ENCODE measurements around the gene KLHL40.

The KLHL40 gene

DNA sequence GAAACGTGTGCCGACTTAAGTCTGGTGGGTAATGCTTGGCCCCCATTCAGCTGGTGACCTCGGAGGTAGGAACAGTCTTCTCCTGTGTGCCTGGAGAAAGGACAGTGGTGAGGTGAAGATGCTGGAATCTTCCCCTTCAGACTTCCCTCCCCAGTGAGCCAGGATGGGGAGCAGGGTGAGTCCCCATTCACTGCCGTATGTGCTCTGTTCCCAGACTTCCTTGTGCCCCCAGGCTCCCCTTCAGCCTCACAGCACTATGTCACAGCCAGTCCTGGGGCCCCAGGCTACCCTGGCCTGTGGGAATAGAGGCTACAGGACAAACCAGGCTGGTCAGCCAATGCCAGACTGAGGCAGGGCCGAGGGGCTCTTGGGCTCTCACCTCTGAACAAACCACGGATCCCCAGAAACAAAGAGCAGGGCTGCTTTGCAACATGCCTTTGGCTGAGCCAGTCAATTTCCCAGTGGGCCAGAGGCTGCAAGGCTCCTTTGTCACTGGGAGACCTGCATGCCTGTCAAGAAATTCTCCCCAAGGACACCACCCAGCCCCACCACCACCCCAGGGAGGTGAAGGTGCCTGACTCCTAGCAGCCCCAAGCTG, 49.0 kb downstream of the KLHL40 start:
- no peak for DNase-seq (ENCODE audit: extremely low read depth, low read depth)
- TF ChIP-seq, protein P1, sequence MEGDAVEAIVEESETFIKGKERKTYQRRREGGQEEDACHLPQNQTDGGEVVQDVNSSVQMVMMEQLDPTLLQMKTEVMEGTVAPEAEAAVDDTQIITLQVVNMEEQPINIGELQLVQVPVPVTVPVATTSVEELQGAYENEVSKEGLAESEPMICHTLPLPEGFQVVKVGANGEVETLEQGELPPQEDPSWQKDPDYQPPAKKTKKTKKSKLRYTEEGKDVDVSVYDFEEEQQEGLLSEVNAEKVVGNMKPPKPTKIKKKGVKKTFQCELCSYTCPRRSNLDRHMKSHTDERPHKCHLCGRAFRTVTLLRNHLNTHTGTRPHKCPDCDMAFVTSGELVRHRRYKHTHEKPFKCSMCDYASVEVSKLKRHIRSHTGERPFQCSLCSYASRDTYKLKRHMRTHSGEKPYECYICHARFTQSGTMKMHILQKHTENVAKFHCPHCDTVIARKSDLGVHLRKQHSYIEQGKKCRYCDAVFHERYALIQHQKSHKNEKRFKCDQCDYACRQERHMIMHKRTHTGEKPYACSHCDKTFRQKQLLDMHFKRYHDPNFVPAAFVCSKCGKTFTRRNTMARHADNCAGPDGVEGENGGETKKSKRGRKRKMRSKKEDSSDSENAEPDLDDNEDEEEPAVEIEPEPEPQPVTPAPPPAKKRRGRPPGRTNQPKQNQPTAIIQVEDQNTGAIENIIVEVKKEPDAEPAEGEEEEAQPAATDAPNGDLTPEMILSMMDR (IDR thresholded peaks at IDR 0.05; ENCODE audit: low read depth, low read length) = no peak

DNA sequence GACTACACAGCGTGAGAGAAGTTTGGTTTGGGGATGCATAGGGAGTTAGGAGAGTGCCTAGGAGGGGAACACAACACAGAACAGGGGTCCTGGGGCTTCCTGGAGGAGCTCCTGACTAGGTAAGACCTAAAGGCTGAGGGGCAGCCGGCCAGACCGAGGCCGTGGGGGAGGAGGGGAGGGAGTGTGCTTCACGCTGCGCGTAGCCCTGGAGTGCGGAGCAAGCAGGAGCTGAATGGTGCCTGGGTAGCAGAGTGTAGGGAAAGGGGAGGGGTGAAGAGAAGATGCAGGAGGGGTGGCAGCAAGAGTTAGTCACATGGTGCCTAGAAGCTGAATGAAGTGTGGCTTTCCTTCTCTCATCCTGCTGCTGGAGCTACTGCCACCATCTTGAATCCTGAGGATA, 49.7 kb downstream of the KLHL40 start:
- DNase-seq (ENCODE audit: extremely low read depth, low read depth) = no peak
- TF ChIP-seq, protein P1 (IDR thresholded peaks at IDR 0.05; ENCODE audit: low read depth, low read length) = no peak

DNA sequence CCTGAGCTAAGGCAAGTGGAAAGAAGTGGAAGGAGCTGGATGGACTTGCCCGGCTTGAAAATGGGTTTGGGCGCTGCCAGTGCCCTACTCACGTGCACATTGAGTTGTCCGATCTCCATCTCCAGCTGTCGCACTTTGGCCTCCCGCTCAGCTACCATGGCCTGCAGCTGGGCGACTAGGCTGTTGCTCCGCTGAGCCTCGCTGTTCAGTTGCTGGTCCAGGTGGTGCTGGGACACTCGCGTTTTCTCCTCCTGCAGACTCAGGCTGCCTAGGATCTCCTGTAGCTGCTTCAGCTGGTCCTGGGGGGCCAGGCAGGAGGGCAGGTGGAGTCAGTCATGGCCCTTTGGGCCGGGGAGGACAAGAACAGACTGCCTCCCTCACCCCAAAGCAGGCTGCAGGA, 50.3 kb downstream of the KLHL40 start:
- TF ChIP-seq, protein P1 (IDR thresholded peaks at IDR 0.05; ENCODE audit: low read depth, low read length) = no peak
- no peak for DNase-seq (ENCODE audit: extremely low read depth, low read depth)

DNA sequence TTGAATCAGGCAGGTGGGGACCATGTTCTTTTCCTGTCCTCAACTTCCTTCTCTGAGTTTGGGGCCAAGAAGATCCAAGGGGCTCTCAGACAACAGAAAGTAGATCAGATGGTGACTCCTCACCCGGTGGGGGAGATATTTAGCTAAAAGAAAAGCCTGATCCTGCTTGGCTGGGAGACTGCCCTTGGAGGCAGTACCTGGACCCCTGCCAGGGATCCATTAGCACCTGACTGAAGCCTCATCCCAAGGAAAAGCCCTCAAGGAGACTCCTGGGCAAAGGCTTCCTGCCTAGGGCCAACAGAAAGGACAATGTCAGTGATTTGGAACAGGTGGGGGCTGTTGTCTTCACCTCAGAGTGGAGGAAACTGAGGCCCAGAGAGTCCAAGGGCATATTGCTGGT, 50.7 kb downstream of the KLHL40 start:
- DNase-seq (ENCODE audit: extremely low read depth, low read depth) = no peak
- TF ChIP-seq, protein P1 (IDR thresholded peaks at IDR 0.05; ENCODE audit: low read depth, low read length) = no peak

DNA sequence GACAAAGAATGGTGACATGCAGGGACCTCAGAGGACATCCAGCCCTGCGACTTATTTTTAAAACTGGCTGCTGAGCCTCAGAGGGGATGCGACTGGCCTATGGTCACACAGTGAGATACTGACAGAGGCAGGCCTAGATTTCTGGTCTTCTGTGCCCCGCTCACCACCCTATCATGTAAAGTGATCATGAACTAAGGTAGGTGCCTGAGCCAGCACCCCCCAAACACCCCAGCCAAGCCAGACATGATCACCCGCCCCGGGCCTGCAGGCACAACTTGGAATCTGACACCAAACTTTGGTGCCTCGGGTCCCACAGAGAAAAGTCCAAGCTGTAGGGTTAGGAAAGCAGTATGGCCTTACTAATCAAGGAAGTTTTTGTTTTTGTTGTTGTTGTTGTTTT, 51.2 kb downstream of the KLHL40 start:
- DNase-seq (ENCODE audit: extremely low read depth, low read depth) = no peak
- TF ChIP-seq, protein P1 (IDR thresholded peaks at IDR 0.05; ENCODE audit: low read depth, low read length) = no peak

DNA sequence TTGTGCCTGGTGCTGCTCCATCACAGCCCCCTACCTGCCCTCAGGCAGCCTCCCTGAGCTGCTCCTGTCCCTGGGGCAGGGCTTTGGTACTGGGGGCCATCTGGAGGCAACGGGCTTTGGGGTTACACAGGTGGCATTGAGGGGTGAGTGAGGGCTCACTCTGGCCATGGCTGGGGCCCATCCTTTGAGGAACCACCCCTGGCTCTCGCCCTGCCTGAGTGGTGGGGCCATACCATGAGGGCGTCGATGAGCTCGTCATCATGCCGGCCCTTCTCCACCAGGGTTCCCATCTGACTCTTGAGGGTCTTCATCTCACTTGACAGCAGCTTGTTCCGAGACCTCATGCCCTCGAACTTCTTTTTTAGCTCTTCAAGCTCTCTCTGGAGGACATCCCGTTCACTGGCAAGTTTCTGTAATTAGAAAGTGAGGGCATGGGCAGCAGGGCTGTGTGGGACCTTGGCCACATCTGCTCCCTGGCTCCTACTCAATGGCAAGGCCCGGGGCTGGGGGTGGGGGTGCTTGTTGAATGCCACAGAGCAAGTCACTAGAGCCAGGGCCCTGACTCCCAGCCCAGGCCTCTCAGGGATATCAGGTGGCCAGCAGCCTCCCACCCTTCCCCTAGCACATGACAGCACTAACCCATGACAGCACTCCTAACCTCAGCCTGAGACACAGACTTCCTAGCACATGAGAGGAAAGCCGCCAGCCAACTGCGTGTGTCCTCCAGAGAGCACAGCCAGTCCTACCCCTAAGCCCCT, 54.2 kb downstream of the KLHL40 start:
- no peak for DNase-seq (ENCODE audit: extremely low read depth, low read depth)
- TF ChIP-seq, protein P1 (IDR thresholded peaks at IDR 0.05; ENCODE audit: low read depth, low read length) = no peak

DNA sequence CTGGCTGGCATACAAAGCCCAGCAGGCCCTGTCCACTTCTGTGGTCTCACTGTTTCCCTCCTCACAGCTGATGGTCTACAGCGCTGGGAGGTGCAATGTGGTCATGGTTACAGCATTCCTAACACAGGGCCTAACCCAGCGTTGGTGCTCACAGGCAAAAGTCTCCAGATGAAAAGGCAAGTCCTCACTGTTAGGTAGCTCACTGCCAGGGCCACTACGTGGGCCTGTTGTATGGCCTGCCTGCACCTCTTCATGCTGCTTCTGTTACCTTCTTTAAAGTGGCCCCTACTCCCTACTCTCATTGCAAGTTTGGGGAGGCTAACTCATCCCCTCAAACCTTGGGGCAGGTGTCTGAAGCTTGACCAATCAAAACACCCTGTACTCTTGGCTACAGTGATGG, 56.5 kb downstream of the KLHL40 start:
- TF ChIP-seq, protein P1 (IDR thresholded peaks at IDR 0.05; ENCODE audit: low read depth, low read length) = no peak
- DNase-seq (ENCODE audit: extremely low read depth, low read depth) = no peak

Data from AG09319 (cell line).